SK-N-SH (cell line): ENCODE data around the gene CTNS.

Experiments
- POLR2AphosphoS5 ChIP-seq: IDR thresholded peaks from 2 replicates; pipeline ENCODE4 v1.6.1; 2012; ENCODE audit warnings: low read depth, low read length
- SMC3 ChIP-seq: IDR thresholded peaks from 2 replicates; pipeline ENCODE4 v1.6.1; 2012; ENCODE audit warnings: low read depth, low read length, improper control_type of control experiment
- TCF12 ChIP-seq: IDR thresholded peaks from 2 replicates; pipeline ENCODE4 v1.4.0; 2012
- TF ChIP-seq, protein P1 (sequence below): fragments of 200-600 bp; sonication (generic); IDR thresholded peaks from 2 replicates; pipeline ENCODE4 v1.6.1; 2017; ENCODE audit warnings: antibody characterized with exemption, mild to moderate bottlenecking, moderate library complexity

DNA sequence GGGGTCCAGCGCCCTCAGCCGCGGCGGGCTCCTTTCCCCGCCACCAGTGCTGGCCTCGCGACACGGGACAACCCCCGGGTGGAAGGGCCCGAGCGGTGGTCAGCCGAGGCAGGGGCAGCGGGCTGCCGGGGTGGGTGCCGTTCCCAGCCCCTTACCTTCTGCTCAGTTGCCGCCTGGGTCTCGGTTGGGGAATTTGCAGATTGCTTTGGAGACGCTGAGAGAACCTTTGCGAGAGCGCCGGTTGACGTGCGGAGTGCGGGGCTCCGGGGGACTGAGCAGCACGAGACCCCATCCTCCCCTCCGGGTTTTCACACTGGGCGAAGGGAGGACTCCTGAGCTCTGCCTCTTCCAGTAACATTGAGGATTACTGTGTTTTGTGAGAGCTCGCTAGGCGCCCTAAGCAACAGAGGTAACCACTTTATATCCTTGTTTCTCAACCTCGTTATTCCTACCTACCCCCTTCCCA is 381 bp downstream of the CTNS start:
- TF ChIP-seq, protein P1, sequence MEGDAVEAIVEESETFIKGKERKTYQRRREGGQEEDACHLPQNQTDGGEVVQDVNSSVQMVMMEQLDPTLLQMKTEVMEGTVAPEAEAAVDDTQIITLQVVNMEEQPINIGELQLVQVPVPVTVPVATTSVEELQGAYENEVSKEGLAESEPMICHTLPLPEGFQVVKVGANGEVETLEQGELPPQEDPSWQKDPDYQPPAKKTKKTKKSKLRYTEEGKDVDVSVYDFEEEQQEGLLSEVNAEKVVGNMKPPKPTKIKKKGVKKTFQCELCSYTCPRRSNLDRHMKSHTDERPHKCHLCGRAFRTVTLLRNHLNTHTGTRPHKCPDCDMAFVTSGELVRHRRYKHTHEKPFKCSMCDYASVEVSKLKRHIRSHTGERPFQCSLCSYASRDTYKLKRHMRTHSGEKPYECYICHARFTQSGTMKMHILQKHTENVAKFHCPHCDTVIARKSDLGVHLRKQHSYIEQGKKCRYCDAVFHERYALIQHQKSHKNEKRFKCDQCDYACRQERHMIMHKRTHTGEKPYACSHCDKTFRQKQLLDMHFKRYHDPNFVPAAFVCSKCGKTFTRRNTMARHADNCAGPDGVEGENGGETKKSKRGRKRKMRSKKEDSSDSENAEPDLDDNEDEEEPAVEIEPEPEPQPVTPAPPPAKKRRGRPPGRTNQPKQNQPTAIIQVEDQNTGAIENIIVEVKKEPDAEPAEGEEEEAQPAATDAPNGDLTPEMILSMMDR = no peak
- TF ChIP-seq TCF12 (no peak), SMC3 (no peak), POLR2AphosphoS5 (no peak)
